HPDE6-E6E7 (cell line): Measurements from ENCODE around the gene AP1B1.

Experiments
- DNase-seq: peaks from one replicate; pipeline ENCODE4 v3.0.0; 2011; ENCODE audit warnings: missing footprints; ENCODE audit errors: extremely low spot score

AP1B1 gene

GRCh38 chr22:29300807-29301601, 87.4 kb downstream of the AP1B1 start:
- no peak for DNase-seq

- DNase-seq: no peak
Measured at GRCh38 chr22:29300467-29300806, 87.9 kb downstream of the AP1B1 start.

DNA sequence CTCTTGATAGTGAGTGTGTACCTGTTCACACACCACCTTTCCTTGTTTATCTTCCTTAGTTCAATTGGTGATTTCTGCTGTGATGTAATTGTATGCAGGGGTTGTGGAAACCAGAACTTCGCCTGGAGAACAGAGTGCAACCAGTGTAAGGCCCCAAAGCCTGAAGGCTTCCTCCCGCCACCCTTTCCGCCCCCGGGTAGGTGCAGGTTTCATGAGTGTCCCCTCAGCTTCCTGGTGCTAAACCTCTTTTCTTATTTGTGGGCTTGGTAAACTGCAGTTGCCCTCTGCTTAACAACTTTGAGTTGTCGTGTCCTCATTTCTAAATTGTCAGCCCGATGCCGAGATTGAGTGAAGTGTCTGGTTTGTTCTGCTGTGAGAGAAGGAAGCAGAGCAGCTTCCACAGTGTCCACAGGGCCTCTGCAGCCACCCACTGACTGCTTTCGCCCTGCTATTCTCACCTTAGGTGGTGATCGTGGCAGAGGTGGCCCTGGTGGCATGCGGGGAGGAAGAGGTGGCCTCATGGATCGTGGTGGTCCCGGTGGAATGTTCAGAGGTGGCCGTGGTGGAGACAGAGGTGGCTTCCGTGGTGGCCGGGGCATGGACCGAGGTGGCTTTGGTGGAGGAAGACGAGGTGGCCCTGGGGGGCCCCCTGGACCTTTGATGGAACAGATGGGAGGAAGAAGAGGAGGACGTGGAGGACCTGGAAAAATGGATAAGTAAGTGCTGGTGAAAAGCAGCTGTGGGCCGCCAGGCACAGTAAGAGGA, 89.1 kb downstream of the AP1B1 start:
- DNase-seq: no peak

- no peak for DNase-seq
Measured at GRCh38 chr22:29298641-29299040, 89.7 kb downstream of the AP1B1 start.

- no peak for DNase-seq
Measured at GRCh38 chr22:29292379-29292778, 96.0 kb downstream of the AP1B1 start.

DNA sequence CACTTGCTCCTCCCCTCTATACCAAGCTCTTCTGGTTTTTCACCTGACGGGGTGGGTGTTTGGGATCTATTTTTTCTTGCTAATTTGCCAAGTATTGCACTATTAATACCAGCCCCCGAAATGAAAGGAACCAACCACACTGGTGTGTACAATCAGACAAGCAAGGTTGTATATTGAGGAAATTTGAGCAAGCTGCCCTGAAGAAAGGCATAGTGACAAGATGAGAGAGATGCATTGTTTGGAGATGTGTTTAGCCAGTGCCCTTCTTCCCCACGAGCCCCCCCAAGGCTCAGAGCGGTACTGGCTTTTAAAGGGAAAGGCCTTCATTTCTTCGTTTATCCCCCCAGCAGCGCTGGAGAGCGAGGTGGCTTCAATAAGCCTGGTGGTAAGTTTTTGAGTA, 97.2 kb downstream of the AP1B1 start:
- DNase-seq: no peak

GRCh38 chr22:29290061-29290460, 98.3 kb downstream of the AP1B1 start:
- DNase-seq: no peak

GRCh38 chr22:29288837-29289236, 99.5 kb downstream of the AP1B1 start:
- no peak for DNase-seq

- no peak for DNase-seq
Measured at GRCh38 chr22:29284196-29284595, 104.2 kb downstream of the AP1B1 start.

- DNase-seq: no peak
Measured at GRCh38 chr22:29277927-29278326, 110.4 kb downstream of the AP1B1 start.
